HG03135 (cell line): Measurements from ENCODE around the gene CHST2.

ENCODE experiments used
- ATAC-seq: cut with Tn5 transposase; IDR thresholded peaks from one replicate; pipeline ENCODE4 v1.9.1; 2021; ENCODE audit warnings: mild to moderate bottlenecking, moderate library complexity; ENCODE audit not compliant: unreplicated experiment

CHST2 gene

GRCh38 chr3:143098032-143098764 is 21.4 kb upstream of the CHST2 start:
- ATAC-seq, result no peak

GRCh38 chr3:143099210-143099609 is 20.4 kb upstream of the CHST2 start:
- ATAC-seq, result no peak

- no peak for ATAC-seq
Observed at GRCh38 chr3:143099690-143100089, 19.9 kb upstream of the CHST2 start.

GRCh38 chr3:143100451-143100850 is 19.1 kb upstream of the CHST2 start:
- no peak for ATAC-seq

- ATAC-seq, result no peak
Observed at GRCh38 chr3:143101792-143102381, 17.7 kb upstream of the CHST2 start.

- ATAC-seq, result no peak
Observed at GRCh38 chr3:143103652-143104051, 15.9 kb upstream of the CHST2 start.

- ATAC-seq, result no peak
Observed at GRCh38 chr3:143105170-143105569, 14.4 kb upstream of the CHST2 start.

GRCh38 chr3:143109861-143110260 is 9.7 kb upstream of the CHST2 start:
- no peak for ATAC-seq

GRCh38 chr3:143110371-143110770 is 9.2 kb upstream of the CHST2 start:
- no peak for ATAC-seq

- no peak for ATAC-seq
Observed at GRCh38 chr3:143118630-143119008, 952 bp upstream of the CHST2 start.

GRCh38 chr3:143119974-143120715 is 574 bp downstream of the CHST2 start:
- ATAC-seq, result peak; percentile 17

- peak; percentile 32 for ATAC-seq
Observed at GRCh38 chr3:143120716-143121240, 1.2 kb downstream of the CHST2 start.

GRCh38 chr3:143121241-143122088 is 1.9 kb downstream of the CHST2 start:
- ATAC-seq, result peak; percentile 8

GRCh38 chr3:143122089-143122430 is 2.5 kb downstream of the CHST2 start:
- no peak for ATAC-seq

GRCh38 chr3:143122608-143123352 is 3.2 kb downstream of the CHST2 start:
- no peak for ATAC-seq

GRCh38 chr3:143123353-143123984 is 3.9 kb downstream of the CHST2 start:
- ATAC-seq, result no peak

GRCh38 chr3:143124601-143125520 is 5.3 kb downstream of the CHST2 start:
- ATAC-seq, result no peak

- no peak for ATAC-seq
Observed at GRCh38 chr3:143127801-143128200, 8.2 kb downstream of the CHST2 start.
